AG04450 (cell line): ENCODE results near the gene GPBP1. TPM values are rescaled to one million over a fixed set of nuclear protein-coding genes. Genes with fewer than 3 reads are reported as not detected.
"Not testable (repeated sequence)": the region's sequence is repeated elsewhere in the genome, so short reads cannot be mapped to it uniquely, and the experiment has no call there.

Source experiments
- CTCF ChIA-PET: fragments of 300-600, 350-600 bp; formaldehyde crosslinking; extraction: SDS; loops from one replicate; lab custom pipeline; 2022; ENCODE audit warnings: antibody characterized with exemption, inconsistent platforms; lab: Charles Lee
- POLR2A ChIA-PET: fragments of 350-600 bp; formaldehyde crosslinking; extraction: SDS; loops from one replicate; lab custom pipeline; 2021; ENCODE audit warnings: antibody characterized with exemption, inconsistent platforms; lab: Yijun Ruan, JAX
- DNase-seq: peaks from one replicate; pipeline ENCODE4 v3.0.0-alpha.2; 2011; ENCODE audit warnings: low read depth, low spot score
- H3K27ac ChIP-seq: one replicate; pipeline ENCODE4 v1.5.1; 2012; ENCODE audit warnings: low read depth, low read length, control low read depth
- H3K27me3 ChIP-seq: one replicate; pipeline ENCODE4 v1.6.0; 2012; ENCODE audit warnings: low read length; ENCODE audit not compliant: control insufficient read depth, insufficient read depth
- H3K4me3 ChIP-seq: 2 replicates; pipeline ENCODE4 v1.5.1; 2011; ENCODE audit warnings: mild to moderate bottlenecking, low read depth, low read length, control low read depth
- H3K9me3 ChIP-seq: 2 replicates; pipeline ENCODE4 v1.5.1; 2012; ENCODE audit warnings: low read length; ENCODE audit not compliant: control insufficient read depth, insufficient read depth
- polyA plus RNA-seq: library from polyadenylated mRNA; depleted of rRNA; stranded (reverse); fragments of >200 nt; gene quantifications from 2 replicates; pipeline ENCODE4 v1.2.3, GENCODE V29; 2011
- TF ChIP-seq, protein P1 (sequence below): IDR thresholded peaks from 2 replicates; pipeline ENCODE4 v1.5.1; 2011; ENCODE audit warnings: low read depth, low read length, control low read depth, inconsistent platforms

The GPBP1 gene
- polyA plus RNA-seq, 1 experiment, result 67.7 TPM

DNA sequence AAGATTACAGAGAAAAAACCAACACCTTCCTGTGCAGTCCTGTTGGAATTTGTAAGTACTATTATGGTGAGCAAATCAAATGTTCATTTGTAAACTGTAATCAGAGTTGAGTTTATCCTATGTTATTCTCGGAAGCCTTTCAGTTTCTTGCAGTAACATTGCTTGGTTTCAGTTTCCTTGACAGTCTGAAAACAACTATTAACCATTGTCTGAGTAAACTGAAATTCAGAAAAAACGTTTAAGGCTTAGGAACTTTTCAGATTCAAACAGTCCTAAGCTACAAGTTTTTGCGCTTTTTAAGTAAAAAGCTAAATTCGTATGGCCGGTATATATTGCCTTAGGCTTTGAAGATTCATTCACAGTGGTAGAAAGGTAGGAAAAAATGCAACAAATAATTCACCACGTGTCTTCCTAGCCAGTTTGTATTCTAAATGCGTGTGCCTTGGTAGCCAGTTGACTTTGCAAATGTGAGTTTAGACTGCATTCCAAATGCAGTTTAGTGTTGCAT, 2.5 kb downstream of the GPBP1 start:
- CTCF ChIA-PET, result interaction anchor here (1.4 kb wide), 2 partner anchors 12 to 39 kb away, joined by 3 read pairs; no protein-coding TSS in a partner anchor
- H3K27me3 ChIP-seq, result no peaks in the 10 kb centered on the region
- TF ChIP-seq, protein P1, sequence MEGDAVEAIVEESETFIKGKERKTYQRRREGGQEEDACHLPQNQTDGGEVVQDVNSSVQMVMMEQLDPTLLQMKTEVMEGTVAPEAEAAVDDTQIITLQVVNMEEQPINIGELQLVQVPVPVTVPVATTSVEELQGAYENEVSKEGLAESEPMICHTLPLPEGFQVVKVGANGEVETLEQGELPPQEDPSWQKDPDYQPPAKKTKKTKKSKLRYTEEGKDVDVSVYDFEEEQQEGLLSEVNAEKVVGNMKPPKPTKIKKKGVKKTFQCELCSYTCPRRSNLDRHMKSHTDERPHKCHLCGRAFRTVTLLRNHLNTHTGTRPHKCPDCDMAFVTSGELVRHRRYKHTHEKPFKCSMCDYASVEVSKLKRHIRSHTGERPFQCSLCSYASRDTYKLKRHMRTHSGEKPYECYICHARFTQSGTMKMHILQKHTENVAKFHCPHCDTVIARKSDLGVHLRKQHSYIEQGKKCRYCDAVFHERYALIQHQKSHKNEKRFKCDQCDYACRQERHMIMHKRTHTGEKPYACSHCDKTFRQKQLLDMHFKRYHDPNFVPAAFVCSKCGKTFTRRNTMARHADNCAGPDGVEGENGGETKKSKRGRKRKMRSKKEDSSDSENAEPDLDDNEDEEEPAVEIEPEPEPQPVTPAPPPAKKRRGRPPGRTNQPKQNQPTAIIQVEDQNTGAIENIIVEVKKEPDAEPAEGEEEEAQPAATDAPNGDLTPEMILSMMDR, result no peak
- H3K9me3 ChIP-seq, result no peaks in the 10 kb centered on the region; the same call in 1 of the 2 replicates
- no peak overlapping the region for H3K27ac ChIP-seq
- POLR2A ChIA-PET, result no interaction called here
- DNase-seq, result no peak
- peak overlapping the region; percentile 93 for H3K4me3 ChIP-seq

DNA sequence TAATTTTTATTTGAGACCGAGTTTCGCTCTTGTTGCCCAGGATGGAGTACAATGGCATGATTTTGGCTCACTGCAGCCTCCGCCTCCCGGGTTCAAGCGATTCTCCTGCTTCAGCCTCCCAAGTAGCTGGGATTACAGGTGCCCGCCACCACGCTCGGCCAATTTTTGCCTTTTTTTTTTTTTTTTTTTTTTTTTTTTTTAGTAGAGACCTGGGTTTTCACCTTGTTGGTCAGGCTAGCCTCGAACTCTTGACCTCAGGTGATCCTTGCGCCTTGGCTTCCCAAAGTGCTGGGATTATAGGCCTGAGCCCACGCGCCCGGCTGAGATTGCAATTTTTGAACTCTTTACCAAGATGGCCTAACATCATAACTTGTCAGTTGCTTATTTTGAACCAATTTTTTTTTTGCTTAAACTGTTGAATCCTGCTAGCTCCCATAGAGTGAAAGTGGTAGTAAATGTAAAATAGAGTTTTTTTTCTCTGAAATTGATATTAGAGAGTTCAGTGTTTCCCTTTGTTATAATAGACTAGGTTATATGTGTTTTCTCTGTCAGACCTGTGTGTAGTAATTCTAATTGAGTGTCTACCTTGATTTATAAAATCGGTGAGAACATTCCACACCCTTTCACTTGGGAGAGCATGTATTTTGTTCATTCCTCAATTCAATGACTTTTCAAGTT, 3.8 kb downstream of the GPBP1 start:
- ChIA-PET POLR2A (no interaction called here), CTCF (interaction anchor here (1.4 kb wide), 2 partner anchors 10 to 38 kb away, joined by 3 read pairs; no protein-coding TSS in a partner anchor)
- TF ChIP-seq, protein P1, result no peak
- Histone ChIP-seq H3K27me3 (no peaks in the 10 kb centered on the region), H3K4me3 (peak overlapping the region; percentile 43), H3K9me3 (no peaks in the 10 kb centered on the region; the same call in 1 of the 2 replicates), H3K27ac (no peak overlapping the region)
- DNase-seq, result no peak

DNA sequence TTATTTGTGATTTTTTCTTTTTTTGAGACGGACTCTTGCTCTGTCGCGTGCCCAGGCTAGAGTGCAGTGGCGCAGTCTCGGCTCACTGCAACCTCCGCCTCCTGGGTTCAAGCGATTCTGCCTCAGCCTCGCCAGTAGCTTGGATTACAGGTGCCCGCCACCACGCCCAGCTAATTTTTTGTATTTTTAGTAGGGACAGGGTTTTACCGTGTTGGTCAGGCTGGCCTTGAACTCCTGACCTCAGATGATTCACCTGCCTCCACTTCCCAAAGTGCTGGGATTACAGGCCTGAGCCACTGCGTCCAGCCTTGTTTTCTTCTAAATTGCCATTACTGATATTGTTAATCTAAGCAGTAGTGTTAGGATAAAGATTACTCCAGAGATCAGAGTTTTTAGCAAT, 4.4 kb downstream of the GPBP1 start:
- H3K27me3 ChIP-seq, DNase-seq, H3K27ac ChIP-seq, H3K9me3 ChIP-seq, POLR2A ChIA-PET, CTCF ChIA-PET: not testable (repeated sequence)
- peak overlapping the region; percentile 43 for H3K4me3 ChIP-seq

DNA sequence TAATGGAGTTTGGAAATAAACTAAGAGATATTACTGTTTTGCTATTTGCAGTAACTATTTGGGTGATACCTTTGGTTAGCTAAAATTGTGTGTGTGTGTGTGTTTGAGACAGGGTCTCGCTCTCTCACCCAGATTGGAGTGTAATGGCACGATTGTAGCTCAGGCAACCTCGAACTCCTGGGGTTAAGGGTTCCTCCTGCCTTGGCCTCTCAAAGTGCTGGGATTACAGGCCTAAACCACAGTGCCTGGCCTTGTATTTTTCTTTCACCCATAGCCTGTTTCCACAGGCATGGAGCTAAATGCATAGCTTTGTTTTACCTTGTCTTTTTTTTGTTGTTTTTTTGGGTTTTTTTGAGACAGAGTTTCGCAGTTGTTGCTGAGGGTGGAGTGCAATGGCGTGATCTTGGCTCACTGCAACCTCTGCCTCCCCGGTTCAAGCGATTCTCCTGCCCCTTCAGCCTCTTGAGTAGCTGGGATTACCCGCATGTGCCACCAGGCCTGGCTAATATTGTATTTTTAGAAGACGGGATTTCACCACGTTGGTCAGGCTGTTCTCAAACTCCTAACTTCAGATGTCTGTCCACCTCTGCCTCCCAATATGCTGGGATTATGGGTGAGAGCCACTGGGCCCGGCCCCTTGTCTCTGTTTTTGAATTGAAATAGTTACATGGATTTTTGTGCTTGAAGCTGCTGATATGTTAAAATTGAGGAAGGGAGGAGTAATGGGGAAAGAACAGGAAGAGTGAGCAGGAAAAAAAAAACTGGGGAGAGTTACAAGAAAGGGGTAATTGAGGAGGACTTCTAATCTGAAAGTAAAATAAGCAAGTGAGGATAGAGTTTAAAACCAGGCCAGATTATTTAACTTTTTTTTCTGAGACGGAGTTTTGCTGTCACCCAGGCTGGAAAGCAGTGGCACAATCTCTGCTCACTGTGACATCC, 5.7 kb downstream of the GPBP1 start:
- no peak for DNase-seq
- TF ChIP-seq, protein P1, result no peak
- H3K27ac ChIP-seq, result no peak overlapping the region
- ChIA-PET POLR2A (no interaction called here), CTCF (interaction anchor here (1.6 kb wide), 1 partner anchor 42 kb away, joined by 3 read pairs; no protein-coding TSS in a partner anchor)
- no peaks in the 10 kb centered on the region for H3K9me3 ChIP-seq
- H3K4me3 ChIP-seq, result peak overlapping the region; percentile 30
- H3K27me3 ChIP-seq, result no peaks in the 10 kb centered on the region

DNA sequence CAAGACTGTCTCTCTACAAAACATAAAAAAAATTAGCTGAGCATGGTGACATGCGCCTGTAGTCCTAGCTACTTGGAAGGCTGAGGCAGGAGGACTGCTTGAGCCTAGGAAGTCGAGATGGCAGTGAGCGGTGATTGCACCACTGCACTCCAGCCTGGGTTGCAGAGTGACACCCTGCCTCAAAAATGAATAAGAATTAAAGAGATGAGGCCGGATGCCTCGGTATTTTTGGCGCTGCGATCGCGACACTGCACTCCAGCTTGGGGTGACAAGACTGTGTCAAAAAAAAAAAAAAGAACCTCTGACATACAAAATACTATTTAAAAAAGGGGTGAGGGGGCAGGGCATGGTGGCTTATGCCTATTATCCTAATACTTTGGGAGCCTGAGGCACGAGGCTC, 7.3 kb downstream of the GPBP1 start:
- POLR2A ChIA-PET, result no interaction called here
- Histone ChIP-seq H3K9me3 (no peaks in the 10 kb centered on the region), H3K27ac (no peak overlapping the region), H3K4me3 (no peak overlapping the region), H3K27me3 (no peaks in the 10 kb centered on the region)
- CTCF ChIA-PET, result no interaction called here
- TF ChIP-seq, protein P1, result no peak
- DNase-seq, result no peak
